ENCODE results near the gene HOXB8.

The HOXB8 gene

DNA sequence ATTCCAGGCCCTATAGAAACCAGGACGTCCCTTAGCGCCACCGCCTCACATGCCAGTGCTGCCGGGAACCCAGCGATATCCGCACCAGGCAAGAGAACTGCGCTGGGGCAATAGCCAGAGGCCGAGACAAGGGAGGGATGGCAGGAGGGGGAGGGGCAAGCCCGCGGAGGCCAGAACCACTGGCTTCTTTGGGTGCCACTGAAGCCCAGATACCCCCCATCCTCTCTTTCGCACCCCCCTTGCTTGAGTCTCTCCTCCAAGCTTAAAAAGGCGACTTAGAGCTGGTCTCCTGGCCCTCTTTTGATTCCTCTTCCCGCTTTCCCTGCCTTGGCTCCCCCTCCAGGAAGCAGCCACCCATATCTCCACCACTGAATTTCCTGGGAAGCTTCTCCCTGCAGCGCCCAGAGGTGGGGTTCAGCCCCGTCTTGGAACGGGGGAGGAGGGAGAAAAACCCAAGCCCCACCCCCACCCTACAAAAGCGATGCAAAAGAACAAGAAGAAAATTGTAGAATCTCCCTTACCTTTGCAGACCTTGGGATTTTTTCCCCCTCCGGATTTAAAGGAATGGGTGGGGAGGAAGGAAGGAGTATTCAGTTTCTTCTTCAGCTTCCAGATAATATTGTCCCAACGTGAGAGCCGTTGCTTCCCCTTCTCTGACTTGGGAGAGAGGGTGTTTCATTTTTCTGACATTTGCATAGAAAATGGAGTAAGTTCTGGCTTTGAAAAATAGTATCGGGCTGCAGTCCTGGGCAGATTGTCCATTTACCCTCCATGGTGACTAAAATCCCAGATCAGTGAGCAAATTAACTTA is 10.9 kb downstream of the HOXB8 start:
- TF ChIP-seq Cebpa-rat (IDR thresholded peaks at IDR 0.05) = no peak
- H3K4me1 ChIP-seq = no peaks in the 10 kb centered on the region
- H3K4me2 ChIP-seq = no peak overlapping the region
- H3K27ac ChIP-seq = no peak overlapping the region
- H4K20me1 ChIP-seq = peaks cover 99% of the 10 kb centered on the region
- no peak overlapping the region for H3K4me3 ChIP-seq
- no peaks in the 10 kb centered on the region for H3K9me3 ChIP-seq
- H3K27me3 ChIP-seq = peaks cover 100% of the 10 kb centered on the region
- no peak overlapping the region for H3K9ac ChIP-seq
- H3K36me3 ChIP-seq = no peaks in the 10 kb centered on the region

DNA sequence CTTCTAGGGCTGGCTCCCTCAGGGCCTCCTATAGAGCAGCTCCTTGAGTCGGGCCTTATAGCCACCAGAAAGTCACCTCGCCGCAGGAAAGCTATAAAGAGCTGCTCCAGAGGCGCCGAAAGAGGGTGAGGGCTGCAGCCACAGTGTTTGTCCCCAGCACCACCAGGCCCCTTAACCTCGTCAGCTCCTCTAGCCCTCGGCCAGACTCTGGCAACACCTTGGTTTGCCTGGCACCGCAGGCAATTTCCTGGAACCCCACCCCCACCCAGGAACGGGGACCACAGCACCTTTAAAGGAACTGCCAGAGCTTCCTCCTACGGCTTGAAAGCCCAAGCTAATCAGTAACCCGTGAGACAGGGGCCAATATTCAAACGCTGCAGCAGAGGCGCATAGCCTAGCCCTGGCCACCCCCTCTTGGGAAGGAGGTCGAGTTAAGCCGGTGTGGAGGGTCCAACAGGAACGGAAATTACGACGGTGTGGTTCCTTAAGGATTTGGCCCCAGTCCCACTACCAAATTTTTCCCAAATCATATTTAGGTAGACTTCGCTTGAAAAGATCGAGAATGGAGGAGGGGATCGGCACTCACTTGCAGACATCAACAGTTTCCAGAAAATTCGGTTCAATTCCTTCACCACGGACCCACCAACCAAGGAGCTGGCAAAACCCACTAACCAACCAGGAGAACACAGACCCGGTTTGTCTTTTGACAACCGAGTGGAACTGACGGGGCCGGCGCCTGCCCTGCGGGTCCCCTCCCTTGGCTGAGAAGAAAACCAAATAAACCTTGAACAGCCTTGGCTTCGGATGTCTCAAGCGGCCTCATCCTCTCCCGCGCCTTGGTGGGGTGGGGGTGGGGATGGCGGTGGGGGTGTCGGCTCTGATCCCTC is 13.3 kb downstream of the HOXB8 start:
- no peak for TF ChIP-seq Cebpa-rat (IDR thresholded peaks at IDR 0.05)
- no peak overlapping the region for H3K9ac ChIP-seq
- H3K9me3 ChIP-seq = peaks cover 9% of the 10 kb centered on the region
- H3K4me3 ChIP-seq = no peak overlapping the region
- H3K27ac ChIP-seq = no peak overlapping the region
- H3K27me3 ChIP-seq = peaks cover 100% of the 10 kb centered on the region
- H4K20me1 ChIP-seq = peaks cover 99% of the 10 kb centered on the region
- H3K36me3 ChIP-seq = no peaks in the 10 kb centered on the region
- H3K4me1 ChIP-seq = no peaks in the 10 kb centered on the region
- H3K4me2 ChIP-seq = no peak overlapping the region

GRCh38 chr17:48601207-48601538 is 13.9 kb downstream of the HOXB8 start:
- Histone ChIP-seq H3K4me3 (no peak overlapping the region), H3K27ac (no peak overlapping the region), H3K27me3 (peaks cover 100% of the 10 kb centered on the region), H4K20me1 (peaks cover 99% of the 10 kb centered on the region), H3K9ac (no peak overlapping the region), H3K4me1 (no peaks in the 10 kb centered on the region), H3K4me2 (no peak overlapping the region), H3K36me3 (no peaks in the 10 kb centered on the region), H3K9me3 (peaks cover 9% of the 10 kb centered on the region)
- no peak for TF ChIP-seq Cebpa-rat (IDR thresholded peaks at IDR 0.05)

GRCh38 chr17:48600244-48601098 is 14.6 kb downstream of the HOXB8 start:
- no peak overlapping the region for H3K4me3 ChIP-seq
- peaks cover 99% of the 10 kb centered on the region for H4K20me1 ChIP-seq
- H3K27me3 ChIP-seq = peaks cover 100% of the 10 kb centered on the region
- H3K9ac ChIP-seq = no peak overlapping the region
- no peak for TF ChIP-seq Cebpa-rat (IDR thresholded peaks at IDR 0.05)
- no peaks in the 10 kb centered on the region for H3K36me3 ChIP-seq
- H3K4me1 ChIP-seq = no peaks in the 10 kb centered on the region
- no peak overlapping the region for H3K4me2 ChIP-seq
- peaks cover 9% of the 10 kb centered on the region for H3K9me3 ChIP-seq
- no peak overlapping the region for H3K27ac ChIP-seq

DNA sequence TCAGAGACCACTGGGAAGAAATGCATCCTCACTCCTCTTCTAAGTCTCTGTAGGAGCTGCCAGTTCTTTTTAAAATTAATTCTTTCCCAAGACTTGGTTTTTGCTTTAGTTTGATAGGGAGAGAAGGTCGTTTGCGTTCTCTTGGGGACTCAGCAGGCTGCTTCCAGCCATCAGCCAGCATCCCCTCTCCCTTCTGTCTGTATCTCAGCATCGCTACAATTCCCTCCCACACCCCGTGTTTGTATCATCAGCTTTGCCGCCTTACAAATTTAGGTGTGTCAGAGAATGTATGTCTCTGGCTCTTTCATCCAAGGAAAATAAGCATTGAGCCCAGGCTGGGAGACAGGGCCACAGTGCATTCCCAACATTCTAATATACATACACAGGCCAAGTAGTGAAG is 15.7 kb downstream of the HOXB8 start:
- Histone ChIP-seq H4K20me1 (peaks cover 99% of the 10 kb centered on the region), H3K27me3 (peaks cover 100% of the 10 kb centered on the region), H3K9ac (no peak overlapping the region), H3K4me3 (no peak overlapping the region), H3K4me2 (no peak overlapping the region), H3K36me3 (no peaks in the 10 kb centered on the region), H3K27ac (no peak overlapping the region), H3K4me1 (no peaks in the 10 kb centered on the region), H3K9me3 (peaks cover 9% of the 10 kb centered on the region)
- no peak for TF ChIP-seq Cebpa-rat (IDR thresholded peaks at IDR 0.05)

DNA sequence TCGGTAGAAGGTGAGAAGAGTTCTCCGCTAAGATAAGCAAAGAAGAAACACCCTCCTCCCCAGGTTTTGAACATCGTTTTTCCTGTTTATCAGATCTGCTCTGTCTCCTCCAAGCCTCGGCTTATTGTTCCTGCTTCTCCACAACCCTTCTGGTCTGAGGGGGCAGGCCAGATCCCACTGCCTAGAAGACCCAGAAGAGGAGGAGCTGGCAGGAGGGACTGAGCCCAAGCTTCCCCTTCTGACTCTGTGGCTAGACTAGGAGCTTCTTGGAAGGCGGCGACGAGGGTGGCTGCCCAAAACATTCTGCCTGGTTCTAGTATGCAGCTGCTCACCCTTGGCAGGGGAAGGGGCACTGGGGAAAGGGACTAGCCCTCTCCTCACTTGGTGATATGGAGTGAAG is 16.4 kb downstream of the HOXB8 start:
- peaks cover 9% of the 10 kb centered on the region for H3K9me3 ChIP-seq
- H3K27me3 ChIP-seq = peaks cover 100% of the 10 kb centered on the region
- H4K20me1 ChIP-seq = peaks cover 98% of the 10 kb centered on the region
- no peak overlapping the region for H3K4me3 ChIP-seq
- no peak for TF ChIP-seq Cebpa-rat (IDR thresholded peaks at IDR 0.05)
- no peaks in the 10 kb centered on the region for H3K4me1 ChIP-seq
- no peak overlapping the region for H3K27ac ChIP-seq
- no peak overlapping the region for H3K9ac ChIP-seq
- no peaks in the 10 kb centered on the region for H3K36me3 ChIP-seq
- H3K4me2 ChIP-seq = no peak overlapping the region

- Histone ChIP-seq H3K9me3 (peaks cover 9% of the 10 kb centered on the region), H3K4me2 (no peak overlapping the region), H3K9ac (no peak overlapping the region), H3K27ac (no peak overlapping the region), H3K4me1 (no peaks in the 10 kb centered on the region), H3K4me3 (no peak overlapping the region), H3K36me3 (no peaks in the 10 kb centered on the region), H4K20me1 (peaks cover 96% of the 10 kb centered on the region), H3K27me3 (peaks cover 100% of the 10 kb centered on the region)
- no peak for TF ChIP-seq Cebpa-rat (IDR thresholded peaks at IDR 0.05)
Measured at GRCh38 chr17:48597778-48598631, 17.1 kb downstream of the HOXB8 start.

DNA sequence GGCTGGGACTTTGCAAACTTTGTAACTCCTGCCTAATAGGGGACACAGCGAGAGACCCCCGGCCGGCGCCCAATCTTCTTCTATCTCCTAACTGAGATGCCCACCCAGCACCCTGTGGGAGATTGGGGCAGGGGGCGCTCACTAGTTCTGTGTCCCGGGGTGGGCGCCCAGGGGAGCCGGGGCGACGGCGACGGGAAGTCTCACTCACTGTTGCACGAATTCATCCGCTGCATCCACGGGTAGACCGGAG is 17.6 kb downstream of the HOXB8 start:
- Histone ChIP-seq H3K4me1 (no peaks in the 10 kb centered on the region), H3K4me2 (no peak overlapping the region), H3K4me3 (no peak overlapping the region), H3K36me3 (no peaks in the 10 kb centered on the region), H4K20me1 (peaks cover 96% of the 10 kb centered on the region), H3K9me3 (peaks cover 9% of the 10 kb centered on the region), H3K9ac (no peak overlapping the region), H3K27ac (no peak overlapping the region), H3K27me3 (peaks cover 100% of the 10 kb centered on the region)
- TF ChIP-seq Cebpa-rat (IDR thresholded peaks at IDR 0.05) = no peak

All from BLaER1 (cell line).